K562 (cell line): Measurements from ENCODE around the gene MINK1. TPM values are rescaled to one million over a fixed set of nuclear protein-coding genes. Genes with fewer than 3 reads are reported as not detected.

ENCODE experiments used
- CBX8 ChIP-seq: fragments of 200-600 bp; sonication (generic); IDR thresholded peaks from 2 replicates; pipeline ENCODE4 v1.6.1; 2012; ENCODE audit warnings: borderline replicate concordance, mixed run types, low read depth, mild to moderate bottlenecking, moderate library complexity, mixed read lengths, low read length, control low read depth, inconsistent platforms; ENCODE audit not compliant: poor library complexity, severe bottlenecking; ENCODE audit errors: extremely low read depth
- CREB5 ChIP-seq: fragments of 250-450 bp; sonication (Bioruptor Pico); IDR thresholded peaks from 2 replicates; pipeline ENCODE4 v1.5.0; 2020; ENCODE audit warnings: mild to moderate bottlenecking
- ETV1 ChIP-seq: fragments of 450-650 bp; conservative IDR thresholded peaks from 2 replicates; pipeline ENCODE4 v1.6.1; 2016; ENCODE audit warnings: missing genetic modification characterization, control low read depth, low read depth, missing compliant biosample characterization
- FOXK2 ChIP-seq, 2 experiments: fragments of 450-650 bp; IDR thresholded peaks in 1 of 2; conservative IDR thresholded peaks in 1 of 2; 2 replicates each; pipeline ENCODE4 v1.6.1; 2016; ENCODE audit warnings: low read depth in 2 of 2, mild to moderate bottlenecking in 1 of 2
- GMEB1 ChIP-seq: fragments of 250-450 bp; sonication (Bioruptor Pico); IDR thresholded peaks from 2 replicates; pipeline ENCODE4 v1.4.0; 2020; ENCODE audit warnings: mild to moderate bottlenecking
- IRF9 ChIP-seq: fragments of 450-650 bp; IDR thresholded peaks from 2 replicates; pipeline ENCODE4 v1.6.1; 2016; ENCODE audit warnings: missing biosample characterization, missing genetic modification characterization
- LEF1 ChIP-seq: fragments of 450-650 bp; IDR thresholded peaks from 2 replicates; pipeline ENCODE4 v1.6.1; 2016; ENCODE audit warnings: mild to moderate bottlenecking
- RB1 ChIP-seq: fragments of 450-650 bp; IDR thresholded peaks from 2 replicates; pipeline ENCODE4 v1.6.1; 2017; ENCODE audit warnings: low read depth, mild to moderate bottlenecking
- SIN3A ChIP-seq, 2 experiments: fragments of 150-350 bp in 1 of 2; IDR thresholded peaks; 2 replicates each; pipeline ENCODE4 v1.6.1; 2011 to 2016; ENCODE audit warnings: borderline replicate concordance in 2 of 2, low read depth in 2 of 2, low read length in 2 of 2, mild to moderate bottlenecking in 2 of 2, moderate library complexity in 2 of 2; ENCODE audit not compliant: control insufficient read depth in 1 of 2
- SMAD3 ChIP-seq: fragments of 450-650 bp; formaldehyde crosslinking; conservative IDR thresholded peaks from 2 replicates; pipeline ENCODE4 v1.4.0; 2020; ENCODE audit warnings: mild to moderate bottlenecking
- SMARCB1 ChIP-seq: IDR thresholded peaks from 2 replicates; pipeline ENCODE4 v1.6.1; 2011; ENCODE audit warnings: improper control_type of control experiment, low read depth; ENCODE audit not compliant: insufficient read length
- STAT5A ChIP-seq: IDR thresholded peaks from 2 replicates; pipeline ENCODE4 v1.6.1; 2012; ENCODE audit warnings: low read length, inconsistent platforms, borderline replicate concordance
- TGIF2 ChIP-seq: sonication (generic); formaldehyde crosslinking; IDR thresholded peaks from 2 replicates; pipeline ENCODE4 v1.8.1; 2022; ENCODE audit warnings: mild to moderate bottlenecking, missing genetic modification reagents, moderate library complexity
- TRIM28 ChIP-seq: fragments of 450-650 bp; IDR thresholded peaks from 2 replicates; pipeline ENCODE4 v1.6.1; 2017
- TSHZ1 ChIP-seq: fragments of 250-450 bp; sonication (Bioruptor Pico); IDR thresholded peaks from 2 replicates; pipeline ENCODE4 v1.4.0; 2020; ENCODE audit warnings: mild to moderate bottlenecking, moderate library complexity
- ZNF12 ChIP-seq: sonication (generic); formaldehyde crosslinking; IDR thresholded peaks from 2 replicates; pipeline ENCODE4 v1.4.0; 2020; ENCODE audit warnings: mild to moderate bottlenecking, missing genetic modification reagents
- ZNF197 ChIP-seq: fragments of 200-800 bp; sonication (Bioruptor generic); IDR thresholded peaks from 2 replicates; pipeline ENCODE4 v1.6.1; 2016; ENCODE audit warnings: low read depth, missing genetic modification characterization, missing compliant biosample characterization
- ZNF354B ChIP-seq: fragments of 250-450 bp; sonication (Bioruptor Pico); IDR thresholded peaks from 2 replicates; pipeline ENCODE4 v1.4.0; 2020
- ZNF57 ChIP-seq: fragments of 450-650 bp; formaldehyde crosslinking; IDR thresholded peaks from 2 replicates; pipeline ENCODE4 v1.4.0; 2020; ENCODE audit warnings: mild to moderate bottlenecking, moderate library complexity
- ZNF77 ChIP-seq: fragments of 250-450 bp; sonication (Bioruptor Pico); IDR thresholded peaks from 2 replicates; pipeline ENCODE4 v1.5.0; 2020
- polyA plus RNA-seq, 8 experiments: library from polyadenylated mRNA; depleted of rRNA in 4 of 8; stranded (reverse) in 5 of 8; unstranded in 3 of 8; fragments of >200 nt; fragmentation: Nextera tagmentation in 2 of 8; fragmentation: Illumina TruSeq in 1 of 8; extraction: Ambion mirVana in 2 of 8; extraction: Trizol in 1 of 8; gene quantifications; 2 replicates each; pipeline versions ENCODE4 v1.2.1 to v1.2.3, GENCODE V29; 2011 to 2014; ENCODE audit warnings: inconsistent platforms in 1 of 8, missing spikeins in 1 of 8
- total RNA-seq, 7 experiments: library from RNA; depleted of rRNA in 6 of 7; stranded (reverse); fragments of >200 nt in 6 of 7; fragmentation: Illumina TruSeq in 2 of 7; extraction: Trizol in 2 of 7; gene quantifications; 2 replicates each; pipeline versions ENCODE4 v1.2.1 to v1.2.3, GENCODE V29; 2011 to 2021; ENCODE audit warnings: low replicate concordance in 1 of 7

MINK1 gene
- total and polyA plus RNA-seq, 9 of the 15 experiments (the other 6 are each of a cell fraction or from before 2014, with no cell fraction given), result 0.11 to 54.2 (median 14.9) TPM

GRCh38 chr17:4939796-4940554 lies 106.8 kb downstream of the MINK1 start, which contains the start of the genes RNF167 and SLC25A11 (continued):
- no peak for TF ChIP-seq CREB5 (CRISPR knock-in tag)
- TF ChIP-seq LEF1, result no peak
- no peak for TF ChIP-seq TGIF2 (CRISPR knock-in tag)
- TF ChIP-seq TSHZ1 (CRISPR knock-in tag), result no peak
- no peak for TF ChIP-seq TRIM28
- no peak for TF ChIP-seq STAT5A
- no peak for TF ChIP-seq ZNF354B (CRISPR knock-in tag)
- no peak for TF ChIP-seq CBX8
- TF ChIP-seq FOXK2 (conservative IDR thresholded peaks at IDR 0.05 in 1 of 2, IDR thresholded peaks at IDR 0.05 in 1 of 2; ENCODE audit: low read depth in 2 of 2), result peak in 1 of 2 experiments; percentile 43; a peak in 1 of 4 replicates
- peak; percentile 52 to 86; a peak in 2 of 4 replicates for TF ChIP-seq SIN3A (IDR thresholded peaks at IDR 0.05; ENCODE audit: borderline replicate concordance in 2 of 2, control insufficient read depth in 1 of 2, low read depth in 2 of 2, low read length in 2 of 2)
- TF ChIP-seq ZNF197 (CRISPR knock-in tag), result 0 out of 2 replicates have a peak, but pooled peaks have one; percentile 14
- TF ChIP-seq GMEB1 (CRISPR knock-in tag), result peak; percentile 88
- peak; percentile 80 for TF ChIP-seq RB1
- TF ChIP-seq IRF9 (tag), result no peak
- no peak for TF ChIP-seq ZNF57 (CRISPR knock-in tag)
- no peak for TF ChIP-seq ZNF77 (CRISPR knock-in tag)
- TF ChIP-seq ZNF12 (CRISPR knock-in tag), result no peak
- TF ChIP-seq ETV1 (tag), result peak; percentile 83
- TF ChIP-seq SMAD3, result no peak
- TF ChIP-seq SMARCB1, result no peak
